ENCODE results near the gene DHX36. TPM values are rescaled to one million over a fixed set of nuclear protein-coding genes. Genes with fewer than 3 reads are reported as not detected.

DHX36 gene
- total RNA-seq, 4 donors from 2014 or later = 53.8 to 116 (median 109) TPM

- DNase-seq = no peak
- Histone ChIP-seq H3K27me3 (no peaks in the 10 kb centered on the region), H3K4me3 (no peak overlapping the region), H3K36me3 (no peaks in the 10 kb centered on the region), H3K27ac (no peak overlapping the region), H3K9me3 (no peaks in the 10 kb centered on the region), H3K4me1 (no peaks in the 10 kb centered on the region)
- intact Hi-C loops (cut with DNase I; ENCODE audit: low total_unique reads) = no loop called here
- no peak for TF ChIP-seq POLR2A (IDR thresholded peaks at IDR 0.05)
- no peak for TF ChIP-seq CTCF (IDR thresholded peaks at IDR 0.05)
Measured at GRCh38 chr3:154227531-154227930, 96.8 kb downstream of the DHX36 start.

GRCh38 chr3:154225536-154225935, 98.8 kb downstream of the DHX36 start:
- intact Hi-C loops (cut with DNase I; ENCODE audit: low total_unique reads) = no loop called here
- Histone ChIP-seq H3K27ac (no peak overlapping the region), H3K27me3 (no peaks in the 10 kb centered on the region), H3K4me3 (no peak overlapping the region), H3K4me1 (no peaks in the 10 kb centered on the region), H3K36me3 (no peaks in the 10 kb centered on the region), H3K9me3 (no peaks in the 10 kb centered on the region)
- no peak for DNase-seq
- TF ChIP-seq CTCF (IDR thresholded peaks at IDR 0.05) (no peak), POLR2A (IDR thresholded peaks at IDR 0.05) (no peak)

GRCh38 chr3:154224866-154225265, 99.4 kb downstream of the DHX36 start:
- TF ChIP-seq CTCF (IDR thresholded peaks at IDR 0.05) = no peak
- DNase-seq = no peak

GRCh38 chr3:154224366-154224765, 99.9 kb downstream of the DHX36 start:
- intact Hi-C loops (cut with DNase I; ENCODE audit: low total_unique reads) = no loop called here
- DNase-seq = no peak
- TF ChIP-seq CTCF (IDR thresholded peaks at IDR 0.05) (no peak), POLR2A (IDR thresholded peaks at IDR 0.05) (no peak)
- Histone ChIP-seq H3K27ac (no peak overlapping the region), H3K4me3 (no peak overlapping the region), H3K36me3 (no peaks in the 10 kb centered on the region), H3K9me3 (no peaks in the 10 kb centered on the region), H3K27me3 (no peaks in the 10 kb centered on the region), H3K4me1 (no peaks in the 10 kb centered on the region)

More at GRCh38 chr3:154224866-154225265, 99.4 kb downstream of the DHX36 start:
- intact Hi-C loops (cut with DNase I; ENCODE audit: low total_unique reads) = no loop called here
- no peak overlapping the region for H3K27ac ChIP-seq
- no peak overlapping the region for H3K4me3 ChIP-seq
- no peaks in the 10 kb centered on the region for H3K36me3 ChIP-seq
- no peaks in the 10 kb centered on the region for H3K27me3 ChIP-seq
- no peaks in the 10 kb centered on the region for H3K9me3 ChIP-seq
- H3K4me1 ChIP-seq = no peaks in the 10 kb centered on the region

GRCh38 chr3:154223519-154223918, 100.8 kb downstream of the DHX36 start:
- no peak for TF ChIP-seq POLR2A (IDR thresholded peaks at IDR 0.05)
- no peak for TF ChIP-seq CTCF (IDR thresholded peaks at IDR 0.05)
- Histone ChIP-seq H3K27ac (no peak overlapping the region), H3K27me3 (no peaks in the 10 kb centered on the region), H3K4me1 (no peaks in the 10 kb centered on the region), H3K9me3 (no peaks in the 10 kb centered on the region), H3K36me3 (no peaks in the 10 kb centered on the region), H3K4me3 (no peak overlapping the region)
- DNase-seq = no peak
- intact Hi-C loops (cut with DNase I; ENCODE audit: low total_unique reads) = no loop called here

Small RNA genes within 50 kb of the gene (small RNA-seq; reads per million reads assigned to genes)
- not detected for gene RF01210

Other genes with a start within 250 kb of the DHX36 start
- gene ARHGEF26, start 203.1 kb downstream of the DHX36 start, total RNA-seq = 10 to 100 TPM; 13.5 to 43.5 (median 16.6) TPM
- not detected for gene GPR149, start 105.7 kb upstream of the DHX36 start, total RNA-seq

Measured in uterus (tissue), 4 donors.